ENCODE data around the gene SOS1.
"Not testable (repeated sequence)": the region's sequence is repeated elsewhere in the genome, so short reads cannot be mapped to it uniquely, and the experiment has no call there.

Gene SOS1

GRCh38 chr2:39120771-39121522 lies at the start of gene SOS1:
Gene SOS1, minus strand, starts transcription at chr2:39121051. Its CDS starts 629 bp downstream, at chr2:39120422.
- peak; percentile 88 to 90 for DNase-seq (ENCODE audit: low read depth in 1 of 2, low spot score in 1 of 2)

GRCh38 chr2:39164089-39164488 lies 43.2 kb upstream of the SOS1 start:
- DNase-seq (ENCODE audit: low read depth in 1 of 2, low spot score in 1 of 2), result no peak

GRCh38 chr2:39160982-39161381 lies 40.1 kb upstream of the SOS1 start:
- DNase-seq (ENCODE audit: low read depth in 1 of 2, low spot score in 1 of 2), result no peak

- no peak for DNase-seq (ENCODE audit: low read depth in 1 of 2, low spot score in 1 of 2)
Measured at GRCh38 chr2:39159283-39159682, 38.4 kb upstream of the SOS1 start.

- DNase-seq (ENCODE audit: low read depth in 1 of 2, low spot score in 1 of 2), result no peak
Measured at GRCh38 chr2:39158351-39158750, 37.5 kb upstream of the SOS1 start.

- no peak for DNase-seq (ENCODE audit: low read depth in 1 of 2, low spot score in 1 of 2)
Measured at GRCh38 chr2:39156846-39157245, 36.0 kb upstream of the SOS1 start.

GRCh38 chr2:39156107-39156506 lies 35.3 kb upstream of the SOS1 start:
- DNase-seq (ENCODE audit: low read depth in 1 of 2, low spot score in 1 of 2), result no peak

- not testable (repeated sequence) for DNase-seq (ENCODE audit: low read depth in 1 of 2, low spot score in 1 of 2)
Measured at GRCh38 chr2:39155573-39155972, 34.7 kb upstream of the SOS1 start.

- DNase-seq (ENCODE audit: low read depth in 1 of 2, low spot score in 1 of 2), result no peak
Measured at GRCh38 chr2:39154944-39155343, 34.1 kb upstream of the SOS1 start.

- DNase-seq (ENCODE audit: low read depth in 1 of 2, low spot score in 1 of 2), result no peak
Measured at GRCh38 chr2:39153312-39153711, 32.5 kb upstream of the SOS1 start.

- DNase-seq (ENCODE audit: low read depth in 1 of 2, low spot score in 1 of 2), result no peak
Measured at GRCh38 chr2:39152504-39152903, 31.7 kb upstream of the SOS1 start.

GRCh38 chr2:39150890-39151497 lies 30.1 kb upstream of the SOS1 start:
- no peak for DNase-seq (ENCODE audit: low read depth in 1 of 2, low spot score in 1 of 2)

- DNase-seq (ENCODE audit: low read depth in 1 of 2, low spot score in 1 of 2), result no peak
Measured at GRCh38 chr2:39150102-39150562, 29.3 kb upstream of the SOS1 start.

- no peak for DNase-seq (ENCODE audit: low read depth in 1 of 2, low spot score in 1 of 2)
Measured at GRCh38 chr2:39146630-39147029, 25.8 kb upstream of the SOS1 start.

GRCh38 chr2:39145906-39146421 lies 25.1 kb upstream of the SOS1 start:
- DNase-seq (ENCODE audit: low read depth in 1 of 2, low spot score in 1 of 2), result no peak

GRCh38 chr2:39144416-39144815 lies 23.6 kb upstream of the SOS1 start:
- no peak for DNase-seq (ENCODE audit: low read depth in 1 of 2, low spot score in 1 of 2)

- DNase-seq (ENCODE audit: low read depth in 1 of 2, low spot score in 1 of 2), result no peak
Measured at GRCh38 chr2:39142904-39143605, 22.2 kb upstream of the SOS1 start.

GRCh38 chr2:39141334-39142271 lies 20.8 kb upstream of the SOS1 start:
- no peak for DNase-seq (ENCODE audit: low read depth in 1 of 2, low spot score in 1 of 2)

- DNase-seq (ENCODE audit: low read depth in 1 of 2, low spot score in 1 of 2), result not testable (repeated sequence)
Measured at GRCh38 chr2:39140948-39141333, 20.1 kb upstream of the SOS1 start.

- DNase-seq (ENCODE audit: low read depth in 1 of 2, low spot score in 1 of 2), result no peak
Measured at GRCh38 chr2:39140322-39140847, 19.5 kb upstream of the SOS1 start.

Measured in activated T-helper 1 cell treated with anti-CD3 and anti-CD28 coated beads, Interleukin-2, amount 50 U/mL, for 16 hours (primary cell).